RKO (cell line): ENCODE results near the gene TMEM30A.

Experiments
- DNase-seq: peaks from one replicate; pipeline ENCODE4 v3.0.0-alpha.2; 2016; ENCODE audit warnings: low spot score

Gene TMEM30A

DNA sequence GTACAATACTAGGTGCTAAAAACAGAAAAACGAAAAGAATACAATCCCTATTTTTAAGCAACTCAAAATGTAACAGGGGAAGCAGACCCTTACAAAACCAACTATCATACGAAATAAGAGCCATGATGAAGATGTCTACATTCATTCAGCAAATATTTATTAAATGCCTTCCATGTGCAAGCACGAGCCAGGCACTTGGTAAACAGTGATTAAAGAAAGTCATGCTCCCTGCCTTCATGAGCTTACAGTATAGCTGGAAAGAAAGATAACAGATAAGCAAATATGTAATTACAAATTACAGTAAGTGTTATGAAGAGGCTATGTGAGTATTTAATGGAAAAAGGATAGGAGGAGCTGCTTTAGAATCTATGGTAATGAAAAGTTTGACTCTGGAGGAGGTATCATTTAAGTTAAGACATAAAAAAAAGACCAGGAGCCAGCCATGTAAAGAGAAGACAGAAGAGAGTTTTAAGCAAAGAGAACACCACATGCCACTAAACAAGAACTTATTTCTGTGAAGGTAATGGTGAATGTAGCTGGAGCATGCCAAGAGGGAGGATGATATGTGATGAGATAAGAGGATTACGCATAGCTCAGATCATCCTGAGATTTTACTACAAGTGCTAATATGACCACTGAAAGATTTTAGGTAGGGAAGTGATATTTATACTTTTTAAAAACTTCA lies 21.7 kb downstream of the TMEM30A start:
- DNase-seq, result no peak

- no peak for DNase-seq
Measured at GRCh38 chr6:75261299-75261698, 23.3 kb downstream of the TMEM30A start.

DNA sequence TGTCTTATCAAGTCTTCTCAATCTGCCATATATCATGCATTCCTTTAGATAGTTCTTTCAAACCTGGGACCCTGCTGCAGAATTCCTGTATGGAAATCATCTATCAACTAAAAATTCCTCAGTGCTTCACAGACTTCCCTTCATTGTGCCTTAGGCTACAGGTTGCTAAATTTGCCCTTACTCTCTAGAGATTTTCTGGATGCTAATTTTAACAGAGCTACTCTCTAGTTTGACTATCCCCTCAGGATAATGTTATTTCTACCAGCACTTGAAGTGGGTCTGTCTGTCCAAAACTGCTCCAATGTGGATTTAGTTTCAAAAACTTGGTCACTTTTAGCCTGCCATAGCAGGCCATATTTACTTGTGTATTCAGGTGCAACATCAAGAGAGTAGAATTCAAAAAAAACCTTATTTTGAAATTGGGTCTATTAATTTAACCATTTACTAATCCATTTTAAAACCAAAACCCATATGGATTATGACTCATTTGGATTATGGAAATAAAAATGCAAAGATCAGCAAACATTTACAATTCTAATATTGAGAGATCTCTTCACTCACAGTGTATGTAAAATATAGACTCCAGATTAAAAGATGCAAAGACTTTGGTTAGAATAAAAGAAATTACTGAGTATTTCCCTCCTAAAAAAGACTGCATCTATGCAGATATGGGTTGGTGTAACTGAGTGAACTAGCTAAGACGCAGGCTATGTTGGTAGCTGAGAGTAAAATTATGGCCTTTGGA lies 27.1 kb downstream of the TMEM30A start:
- DNase-seq, result no peak

GRCh38 chr6:75250552-75250951 lies 34.0 kb downstream of the TMEM30A start:
- DNase-seq, result no peak

DNA sequence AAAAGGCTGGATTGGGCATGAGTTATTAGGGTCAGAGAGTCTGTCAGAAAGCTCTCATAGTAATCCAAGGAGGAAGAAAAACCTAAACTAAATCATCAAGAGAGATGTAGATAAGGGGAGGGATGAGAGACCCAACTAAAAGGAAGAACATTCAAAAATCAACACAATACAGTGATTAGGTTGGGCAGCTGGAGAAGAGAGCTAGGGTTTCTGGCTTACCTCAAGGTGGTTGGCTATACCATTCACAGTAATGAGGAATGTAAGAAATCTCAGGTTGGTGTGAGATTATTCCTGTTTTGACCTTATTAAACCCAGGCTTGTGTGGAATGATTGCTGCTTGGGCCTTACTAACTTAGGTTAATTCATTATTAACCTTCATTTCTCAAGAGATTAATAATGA lies 34.8 kb downstream of the TMEM30A start:
- no peak for DNase-seq

- DNase-seq, result no peak
Measured at GRCh38 chr6:75246386-75246785, 38.2 kb downstream of the TMEM30A start.

DNA sequence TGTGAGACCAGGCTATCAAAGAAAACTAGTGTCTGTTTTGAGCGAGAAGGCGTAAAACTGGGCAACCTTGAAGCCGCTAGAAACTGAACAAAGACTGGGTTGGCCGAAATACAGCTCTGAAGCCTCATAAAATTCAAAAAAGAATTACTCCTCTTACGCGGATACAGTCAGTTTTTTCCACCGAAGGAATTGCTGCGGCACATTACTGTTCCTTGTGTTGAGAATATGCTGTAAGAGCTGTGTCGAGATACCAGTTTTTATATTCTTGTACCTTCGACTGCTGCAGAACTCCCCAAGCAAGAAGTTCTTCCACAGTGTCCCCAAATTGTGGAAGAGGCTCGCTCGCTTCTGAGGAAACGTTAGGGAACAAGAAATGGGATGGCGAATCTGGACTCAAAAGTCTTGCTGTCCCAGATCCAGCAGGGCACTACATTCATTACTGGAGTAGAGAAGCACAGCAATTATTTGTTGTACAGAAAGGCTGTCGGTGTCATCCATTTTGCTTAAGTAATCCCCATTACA lies 40.5 kb downstream of the TMEM30A start:
- DNase-seq, result peak; percentile 15

GRCh38 chr6:75243333-75244062 lies 41.1 kb downstream of the TMEM30A start, which contains the start of gene COX7A2:
COX7A2 (minus strand) TSS chr6:75243801; CDS start chr6:75243734, 67 bp downstream.
- DNase-seq, result peak; percentile 98

DNA sequence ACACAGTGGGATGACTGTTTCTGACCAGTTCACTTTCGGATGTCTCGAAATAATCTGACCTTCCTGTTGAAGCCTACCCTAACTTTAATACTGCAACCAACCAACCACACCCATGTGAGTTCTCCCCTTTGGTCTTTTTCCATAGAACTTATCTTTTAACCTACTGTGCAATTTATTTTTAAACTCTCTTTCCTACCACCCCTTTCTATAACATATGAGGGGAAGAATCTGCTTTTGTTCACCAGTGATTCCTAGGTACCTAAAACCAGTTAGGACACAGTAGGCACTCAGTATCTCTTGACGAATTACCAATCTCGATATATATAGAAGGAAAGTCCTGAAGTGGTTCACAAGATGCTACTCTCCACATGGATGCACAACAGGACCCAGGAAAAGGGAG lies 48.0 kb downstream of the TMEM30A start:
- DNase-seq, result no peak

GRCh38 chr6:75235271-75235670 lies 49.3 kb downstream of the TMEM30A start:
- no peak for DNase-seq

DNA sequence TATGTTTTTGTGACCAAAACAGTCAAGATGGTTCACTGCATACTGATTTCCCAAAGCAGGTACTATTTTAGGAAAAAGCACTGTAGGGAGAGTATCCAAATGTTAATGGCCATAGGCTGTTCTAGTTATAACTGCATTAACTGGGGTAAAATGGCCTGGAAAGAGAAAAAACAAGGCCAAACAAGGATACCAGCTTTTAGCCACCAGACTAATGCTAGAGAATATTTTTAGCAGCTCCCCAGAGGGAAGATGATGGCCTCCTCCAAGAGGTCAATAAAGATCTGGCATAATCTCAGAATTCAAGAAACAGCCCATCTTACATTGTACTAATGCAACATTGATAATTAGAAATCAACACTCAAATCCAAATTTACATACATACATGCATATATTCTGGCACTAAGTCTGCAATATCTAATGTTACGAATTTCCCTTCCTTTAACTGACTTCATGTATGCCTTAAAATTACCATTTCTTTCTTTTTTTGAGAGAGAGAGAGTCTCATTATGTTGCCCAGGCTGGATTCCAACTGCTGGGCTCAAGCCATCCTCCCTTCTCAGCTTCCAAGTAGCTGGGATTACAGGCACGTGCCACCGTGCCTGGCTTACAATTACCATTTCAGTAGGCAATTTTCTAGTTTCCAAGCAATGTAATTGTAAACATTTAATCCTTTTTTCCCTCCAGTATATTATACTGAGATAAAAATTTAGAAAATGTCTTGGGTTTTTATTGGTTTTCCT lies 50.3 kb downstream of the TMEM30A start:
- DNase-seq, result no peak

GRCh38 chr6:75233092-75233615 lies 51.4 kb downstream of the TMEM30A start:
- DNase-seq, result no peak

GRCh38 chr6:75230484-75231325 lies 53.9 kb downstream of the TMEM30A start:
- peak; percentile 62 for DNase-seq

GRCh38 chr6:75224303-75224926 lies 60.2 kb downstream of the TMEM30A start:
- DNase-seq, result no peak

DNA sequence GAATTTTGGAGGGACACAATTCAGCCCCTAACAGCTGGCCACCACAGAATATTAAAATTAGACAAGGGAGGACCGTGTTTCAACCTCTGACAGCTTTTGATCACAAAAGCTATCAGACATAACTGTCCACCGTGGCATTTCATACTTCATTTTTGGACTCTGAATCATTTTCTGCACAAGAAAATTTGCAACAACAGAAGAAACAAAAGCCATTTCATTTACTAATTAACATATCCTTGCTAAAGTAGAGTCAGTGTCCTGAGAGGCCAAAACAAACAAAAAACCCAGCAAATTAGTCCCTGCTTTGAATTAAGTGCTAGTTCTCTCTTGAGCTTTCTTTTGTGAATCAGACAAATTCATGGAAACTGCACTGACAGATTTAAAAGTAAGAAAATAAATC lies 61.2 kb downstream of the TMEM30A start:
- DNase-seq, result no peak

DNA sequence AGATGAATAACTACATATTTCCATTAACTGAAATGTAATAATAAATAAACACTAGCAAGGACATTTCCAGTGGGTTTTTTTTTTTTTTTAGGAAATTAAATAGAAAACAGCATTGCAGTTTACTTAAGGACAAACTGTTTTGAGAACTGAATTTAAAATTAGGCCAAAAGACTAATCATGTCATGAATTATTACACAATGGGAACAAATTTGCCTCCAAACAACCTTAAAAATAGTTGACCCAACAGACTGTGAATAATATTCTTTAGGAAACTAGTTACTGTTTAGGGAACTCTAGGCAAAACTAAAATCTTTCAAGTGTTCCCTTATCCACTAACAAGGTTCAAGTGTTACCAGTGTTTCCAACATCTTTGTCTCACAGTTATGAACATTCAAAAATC lies 62.3 kb downstream of the TMEM30A start:
- DNase-seq, result no peak

GRCh38 chr6:75221116-75221515 lies 63.5 kb downstream of the TMEM30A start:
- DNase-seq, result no peak

DNA sequence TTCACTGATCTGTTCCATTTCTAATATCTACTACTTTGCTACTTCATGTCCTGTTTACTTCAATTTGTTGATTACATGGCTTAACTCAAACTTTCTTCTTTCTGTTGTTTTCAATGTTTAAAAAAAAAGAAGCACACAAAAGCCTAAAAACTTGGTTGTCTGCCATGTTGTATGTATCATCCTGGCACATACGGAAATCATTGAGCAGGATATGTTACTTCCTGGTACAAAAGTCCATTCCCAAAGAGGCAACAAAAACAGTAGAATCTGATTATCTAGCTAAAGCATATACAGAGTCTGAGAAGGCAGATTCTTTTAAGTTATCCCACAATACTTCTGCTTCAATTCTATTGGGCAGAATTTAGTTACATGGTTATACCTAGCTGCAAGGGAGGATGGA lies 64.2 kb downstream of the TMEM30A start:
- no peak for DNase-seq

- DNase-seq, result no peak
Measured at GRCh38 chr6:75219263-75219662, 65.3 kb downstream of the TMEM30A start.

DNA sequence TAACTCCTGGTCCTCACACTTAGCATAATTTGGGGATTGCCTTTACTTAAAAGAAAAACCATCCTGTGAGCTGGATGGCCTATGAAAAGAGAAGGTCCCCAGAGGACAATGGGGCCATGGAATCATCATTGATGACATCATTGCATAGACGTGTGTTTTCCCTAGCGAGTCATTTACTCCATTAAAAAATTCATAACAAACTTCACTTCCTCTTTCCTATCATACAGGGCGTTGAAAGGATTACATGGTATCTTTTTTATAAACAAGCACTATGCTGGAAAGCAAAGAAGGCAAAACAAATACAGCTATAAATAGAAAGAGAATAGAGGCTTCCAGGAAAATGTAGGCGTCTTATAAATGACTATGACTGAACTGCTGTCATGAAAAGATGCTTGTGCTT lies 67.4 kb downstream of the TMEM30A start:
- DNase-seq, result peak; percentile 45
